Measurements from ENCODE around the gene NF2.

Gene NF2

GRCh38 chr22:29673361-29674066 is 70.1 kb downstream of the NF2 start:
- DNase-seq = no peak

DNA sequence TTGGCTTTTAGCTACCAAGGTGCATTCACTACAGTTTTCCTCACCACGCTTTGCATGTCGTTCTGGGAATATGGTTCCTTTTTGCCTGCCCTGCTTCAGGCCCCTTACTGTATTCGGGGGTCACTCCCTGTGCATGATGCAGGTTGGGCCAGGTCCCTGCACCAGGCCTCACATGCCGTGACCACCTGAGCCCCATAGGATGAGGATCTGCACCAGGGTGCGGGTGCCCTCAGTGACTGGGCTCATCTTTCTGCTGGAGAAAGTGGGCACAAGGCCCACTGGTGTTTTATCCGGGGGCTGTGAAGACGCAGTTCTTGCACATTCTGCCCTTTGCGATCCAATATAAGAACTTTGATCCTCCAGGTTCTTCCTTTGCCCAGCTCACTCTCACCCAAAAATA is 70.7 kb downstream of the NF2 start:
- no peak for DNase-seq

DNA sequence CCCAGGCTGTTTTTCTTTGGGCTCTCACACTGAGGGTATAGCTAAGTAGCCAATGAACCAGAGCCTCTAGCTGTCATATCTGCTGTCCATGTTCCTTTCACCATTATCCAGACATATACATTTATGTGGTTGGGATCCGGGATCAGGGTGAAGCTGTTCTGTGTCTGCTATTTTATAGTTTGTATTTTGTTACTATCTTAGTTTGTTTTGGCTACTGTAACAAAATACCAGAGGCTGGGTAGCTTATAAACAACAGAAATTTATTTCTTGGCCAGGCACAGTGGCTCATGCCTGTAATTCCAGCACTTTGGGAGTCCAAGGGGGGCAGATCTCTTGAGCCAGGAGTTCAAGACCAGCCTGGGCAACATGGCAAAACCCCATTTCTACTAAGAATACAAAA is 75.9 kb downstream of the NF2 start:
- DNase-seq = no peak

- no peak for DNase-seq
Measured at GRCh38 chr22:29683536-29683935, 80.1 kb downstream of the NF2 start.

DNA sequence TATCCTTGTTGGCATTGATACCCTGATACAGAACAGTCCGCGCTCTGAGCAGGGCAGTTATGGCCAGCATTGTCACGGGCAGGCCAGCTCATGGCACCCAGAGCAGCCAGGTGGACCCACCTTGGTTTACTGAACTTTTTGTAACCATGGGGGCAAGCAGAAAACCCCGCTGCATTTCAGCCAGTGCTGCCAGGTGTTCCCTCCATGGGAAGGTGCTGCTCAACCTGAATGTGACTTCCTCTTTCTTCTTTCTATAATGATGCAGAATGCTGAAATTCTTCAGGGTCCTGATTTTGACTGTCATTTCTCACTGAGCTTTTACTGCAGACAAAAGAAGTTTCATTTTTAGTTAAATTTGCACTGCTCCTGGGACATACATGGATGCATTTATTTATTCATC is 80.8 kb downstream of the NF2 start:
- DNase-seq = no peak

- DNase-seq = no peak
Measured at GRCh38 chr22:29689206-29689879, 85.9 kb downstream of the NF2 start.

- peak; percentile 44 for DNase-seq
Measured at GRCh38 chr22:29689880-29690213, 86.4 kb downstream of the NF2 start.

- no peak for DNase-seq
Measured at GRCh38 chr22:29690476-29690875, 87.0 kb downstream of the NF2 start.

DNA sequence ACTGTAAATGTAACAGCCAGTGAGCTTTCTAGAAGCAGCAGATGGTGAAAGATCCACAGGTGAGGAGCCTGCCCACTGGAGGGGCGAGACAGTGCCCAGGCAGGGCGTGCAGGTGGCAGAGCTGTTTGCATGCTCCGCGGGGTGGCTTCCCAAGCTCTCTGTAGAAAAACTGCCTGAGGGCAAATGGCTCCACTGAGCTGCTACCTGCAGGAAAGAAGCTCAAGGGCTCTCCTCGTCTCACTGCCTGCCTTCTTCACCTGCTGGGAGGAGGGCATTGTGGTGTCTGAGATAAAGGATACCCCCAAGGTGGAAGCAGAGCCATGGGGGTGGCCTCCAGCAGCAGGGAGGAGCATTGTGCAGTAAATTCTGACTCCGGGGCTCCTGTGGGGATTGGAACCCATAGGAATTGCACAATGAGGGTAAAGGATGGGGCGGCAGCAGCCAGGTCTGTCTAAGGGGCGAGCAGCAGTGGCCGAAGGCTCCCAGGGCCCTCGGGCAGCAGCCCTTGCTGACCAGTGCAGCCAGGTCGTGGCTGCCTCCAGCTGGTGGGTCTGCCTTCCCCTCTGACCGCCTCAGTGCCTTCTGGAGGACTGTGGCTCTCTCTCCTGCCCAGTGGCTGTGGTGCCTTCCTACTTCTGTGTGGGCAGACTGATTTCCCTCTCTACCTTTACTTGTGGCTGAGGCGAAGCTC is 88.3 kb downstream of the NF2 start:
- no peak for DNase-seq

DNA sequence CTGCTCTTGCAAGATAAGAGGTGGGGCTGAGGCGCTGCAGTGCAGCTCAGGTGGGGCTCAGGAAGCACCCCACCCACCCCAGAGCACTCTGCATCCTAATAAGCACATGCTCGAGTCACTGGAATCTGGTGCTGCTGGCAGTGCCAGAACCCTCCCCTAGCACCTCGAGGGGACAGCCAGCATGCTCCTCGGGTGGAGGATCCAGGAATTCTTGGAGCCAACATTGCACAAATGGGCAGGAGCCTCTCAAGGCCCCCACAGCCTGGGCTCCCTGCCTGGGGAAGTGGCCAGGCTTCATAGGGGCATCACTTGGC is 88.9 kb downstream of the NF2 start:
- no peak for DNase-seq

DNA sequence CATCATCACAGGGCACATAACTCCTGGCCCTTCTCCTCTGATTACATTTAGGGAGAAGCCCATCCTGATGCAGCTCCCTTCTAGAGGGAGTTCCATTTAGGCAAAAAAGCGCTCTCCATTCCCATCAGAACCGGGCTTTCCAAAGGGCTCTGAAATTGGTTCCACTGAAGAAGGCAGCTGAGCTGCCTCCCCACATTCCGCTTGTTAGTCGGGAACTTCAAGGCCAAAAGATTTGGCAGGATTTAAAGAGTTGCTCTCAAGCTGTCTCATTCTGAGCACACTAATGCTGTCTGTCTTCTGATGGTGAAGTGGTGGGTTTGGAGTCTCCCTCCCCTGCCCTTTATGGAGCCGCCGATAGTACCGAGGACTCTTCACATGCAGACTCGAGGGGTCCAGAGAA is 89.7 kb downstream of the NF2 start:
- DNase-seq = no peak

DNA sequence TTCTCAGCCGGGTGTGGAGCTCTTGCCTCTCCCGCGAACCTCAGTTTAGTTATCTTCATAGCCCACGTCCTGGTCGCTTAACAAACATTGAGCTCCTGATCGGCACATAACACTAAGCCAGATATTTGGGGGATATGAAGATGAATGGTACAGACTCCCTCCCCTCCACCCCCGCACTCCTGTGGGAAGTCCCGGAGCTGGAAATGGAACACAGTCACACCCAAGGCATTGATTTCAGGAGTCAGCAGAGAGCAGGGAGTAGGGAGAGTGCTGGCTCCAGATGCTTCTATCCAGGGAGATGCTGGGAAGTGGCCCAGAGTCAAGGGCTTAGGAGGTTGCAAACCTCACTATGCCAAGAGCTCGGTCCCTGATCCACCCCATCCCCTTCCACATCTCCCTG is 90.2 kb downstream of the NF2 start:
- no peak for DNase-seq

- no peak for DNase-seq
Measured at GRCh38 chr22:29695129-29695926, 91.9 kb downstream of the NF2 start.

DNA sequence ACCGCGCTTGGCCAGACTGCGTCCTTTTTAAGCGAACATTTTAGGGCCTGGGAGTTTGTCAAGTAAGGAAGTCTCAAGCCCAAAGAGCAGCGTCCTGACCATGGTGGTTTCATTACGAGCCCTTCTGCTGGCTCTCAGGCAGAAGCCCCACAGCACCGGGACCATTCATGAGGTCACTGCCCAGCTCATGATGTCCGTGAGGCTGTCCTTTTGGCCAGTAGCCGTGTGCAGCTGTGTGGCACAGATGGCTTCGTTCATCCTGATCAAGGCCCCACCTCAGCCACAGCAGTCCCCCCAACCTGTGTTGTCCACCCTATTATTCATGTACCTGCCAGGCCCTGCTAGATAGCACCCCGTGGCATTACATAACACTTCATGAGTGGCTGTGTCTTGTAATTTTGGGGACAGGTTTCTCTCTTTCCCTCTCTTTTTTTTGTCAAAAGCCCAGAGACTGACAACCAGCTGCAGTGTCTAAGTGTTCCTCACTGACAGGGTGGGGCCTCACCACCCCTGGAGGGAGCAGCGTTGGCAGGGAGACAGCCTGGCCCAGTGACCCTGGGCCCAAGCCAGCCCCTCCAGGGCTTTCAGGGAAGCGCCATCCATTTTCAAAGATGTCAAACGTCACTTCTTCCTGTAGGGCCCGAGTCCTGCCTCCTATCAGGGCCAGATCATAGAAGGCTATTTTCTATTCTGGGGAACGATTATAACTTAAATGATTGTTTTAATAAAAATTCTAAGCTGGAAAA is 94.6 kb downstream of the NF2 start:
- no peak for DNase-seq

DNA sequence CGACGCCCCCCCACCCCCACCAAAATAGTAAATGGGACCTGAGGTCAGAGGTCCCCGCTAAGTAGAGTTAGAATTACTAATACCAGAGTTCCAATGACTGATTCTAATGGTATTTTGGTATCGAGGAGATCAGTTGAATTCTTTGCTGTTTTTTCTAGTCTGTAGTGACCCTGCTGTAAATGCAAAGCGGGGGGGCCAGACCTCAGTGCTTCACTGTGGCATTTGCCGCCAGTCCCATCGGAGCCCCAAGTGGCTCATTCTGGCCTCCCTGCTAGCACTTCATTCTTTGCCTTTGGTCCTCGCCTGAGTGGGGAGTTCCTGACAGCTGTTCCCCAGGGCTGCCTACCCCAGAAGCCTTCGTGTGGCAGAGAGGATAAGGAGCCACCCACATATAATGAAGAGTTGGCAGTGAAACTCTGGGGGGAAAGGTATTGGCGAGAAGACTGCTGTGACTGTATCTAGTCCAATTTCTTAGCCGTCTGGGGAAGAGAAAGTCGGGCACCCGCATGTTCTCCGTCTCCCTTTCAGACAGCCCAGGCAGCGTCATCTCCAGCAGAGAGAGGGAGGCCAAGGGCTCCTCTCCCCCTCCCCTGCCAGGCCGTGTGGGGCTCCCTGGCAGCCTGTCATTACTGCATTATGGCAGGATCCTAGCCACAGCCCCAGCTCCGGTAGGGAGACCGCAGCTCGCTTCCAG is 96.9 kb downstream of the NF2 start:
- no peak for DNase-seq

DNA sequence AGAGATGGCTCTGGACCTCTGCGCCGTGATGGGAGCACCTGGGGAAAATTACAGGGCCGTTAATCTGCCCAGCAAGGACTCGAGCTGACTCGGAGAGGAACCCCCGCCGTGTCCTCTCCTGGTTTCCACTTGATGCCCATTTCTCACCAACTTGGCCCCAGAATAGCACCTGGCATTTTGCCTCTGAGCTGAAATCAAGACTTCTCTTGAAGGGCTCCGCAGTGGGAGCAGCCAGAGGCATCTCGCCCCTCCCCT is 97.4 kb downstream of the NF2 start:
- DNase-seq = no peak

- no peak for DNase-seq
Measured at GRCh38 chr22:29701155-29701999, 97.9 kb downstream of the NF2 start.

DNA sequence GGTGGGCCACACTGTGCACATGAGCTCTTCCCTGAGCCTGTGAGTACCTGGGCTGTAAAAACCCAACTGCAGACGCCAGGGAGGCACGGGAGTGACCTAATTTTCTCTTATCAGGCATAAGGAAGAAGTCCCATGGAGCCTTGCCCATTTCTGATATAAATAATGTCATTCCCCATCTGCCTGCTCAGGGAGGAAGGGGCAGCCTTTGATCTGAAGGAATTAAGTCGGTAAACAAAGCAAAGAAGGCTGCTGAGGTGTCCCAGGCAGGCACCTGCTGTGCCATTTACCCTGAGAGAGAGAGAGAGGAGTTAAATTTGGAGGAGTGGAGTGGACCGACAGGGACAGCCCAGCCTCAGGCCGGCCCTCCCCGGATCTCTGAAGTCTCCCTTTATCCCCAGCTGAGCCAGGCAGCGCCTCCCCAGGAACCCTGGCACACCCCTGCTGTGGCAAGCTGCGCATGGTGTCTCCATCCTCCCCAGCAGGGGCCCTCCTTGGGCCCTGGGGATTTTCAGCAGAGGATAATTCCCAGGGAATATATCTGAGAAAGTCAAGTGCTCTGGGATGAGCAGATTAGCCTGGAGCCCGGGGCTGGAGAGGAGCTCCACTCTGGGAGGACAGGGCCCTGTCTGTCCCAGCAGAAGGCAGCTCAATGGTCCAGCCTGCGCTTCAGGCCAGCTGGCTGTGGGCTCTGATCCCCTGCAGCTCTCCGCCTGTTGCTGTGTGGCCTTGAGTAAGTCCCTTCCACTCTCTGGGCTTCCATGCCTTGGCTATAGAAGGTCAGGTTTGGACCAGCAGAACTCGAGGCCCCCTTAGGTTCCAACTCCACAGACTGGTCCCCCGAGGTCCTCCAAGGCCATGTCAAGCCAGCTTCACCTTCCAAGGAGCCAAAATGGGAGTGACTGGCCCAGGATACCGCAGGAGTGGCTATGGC is 98.8 kb downstream of the NF2 start:
- DNase-seq = no peak

GRCh38 chr22:29702931-29703501 is 99.6 kb downstream of the NF2 start:
- DNase-seq = no peak

GRCh38 chr22:29703569-29704195 is 100.2 kb downstream of the NF2 start:
- DNase-seq = no peak
